Activated CD4-positive, CD25-positive, alpha-beta regulatory T cell (primary cell): ENCODE data around the gene ATG4B.
"Not testable (repeated sequence)": the region's sequence is repeated elsewhere in the genome, so short reads cannot be mapped to it uniquely, and the experiment has no call there.

ENCODE experiments used
- DNase-seq, 4 experiments: peaks; one replicate each; lab custom pipeline; 2025; lab: John Stamatoyannopoulos, UW

ATG4B gene

DNA sequence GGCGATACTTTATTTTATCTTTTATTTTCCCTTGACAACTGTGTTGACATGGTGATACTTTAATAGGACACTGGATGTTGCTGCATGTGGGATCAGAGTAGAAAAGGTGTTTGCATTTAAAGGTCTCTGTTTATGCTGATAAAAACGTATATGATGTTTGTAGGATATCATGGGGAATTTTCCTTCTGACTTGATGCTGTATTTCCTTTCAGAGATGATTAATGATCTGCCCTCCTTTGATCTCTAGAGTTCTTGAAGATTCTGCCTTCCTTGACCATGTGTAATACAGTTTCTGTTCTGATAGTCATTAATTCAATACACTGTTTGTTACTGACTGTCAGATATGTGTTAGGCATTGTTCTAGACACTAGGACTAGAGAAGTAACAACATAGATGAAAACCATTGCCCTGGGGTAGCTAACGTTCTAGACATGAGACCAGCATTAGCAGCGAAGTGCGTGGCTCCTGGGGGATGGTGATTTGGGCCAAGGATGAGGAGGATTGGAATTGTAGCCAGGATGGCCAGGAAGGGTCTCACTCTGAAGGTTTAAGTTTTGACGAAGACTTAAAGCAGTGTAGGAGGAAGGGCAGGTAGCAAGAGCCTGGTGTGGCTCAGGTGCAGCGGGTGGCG is 2.8 kb downstream of the ATG4B start:
- DNase-seq = no peak

DNA sequence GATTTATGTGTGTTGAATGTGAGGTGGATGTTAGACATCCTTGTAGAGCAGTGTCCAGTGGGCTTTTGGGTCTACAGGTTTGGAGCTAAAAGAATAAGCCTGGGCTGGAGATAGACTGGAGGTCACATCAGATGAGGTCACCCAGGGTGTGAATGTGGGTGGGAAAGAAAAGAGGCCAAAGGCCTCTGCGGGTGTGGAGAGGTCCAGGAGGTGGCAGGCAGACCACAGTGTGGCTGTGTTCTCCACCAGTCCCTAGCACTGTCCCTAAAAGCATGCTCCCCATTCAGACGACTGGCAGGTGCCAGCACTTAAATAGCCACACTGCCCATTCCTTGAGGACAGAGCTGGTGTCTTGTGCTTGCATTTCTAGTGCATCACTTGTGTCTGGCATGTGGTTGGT is 4.1 kb downstream of the ATG4B start:
- DNase-seq = no peak

DNA sequence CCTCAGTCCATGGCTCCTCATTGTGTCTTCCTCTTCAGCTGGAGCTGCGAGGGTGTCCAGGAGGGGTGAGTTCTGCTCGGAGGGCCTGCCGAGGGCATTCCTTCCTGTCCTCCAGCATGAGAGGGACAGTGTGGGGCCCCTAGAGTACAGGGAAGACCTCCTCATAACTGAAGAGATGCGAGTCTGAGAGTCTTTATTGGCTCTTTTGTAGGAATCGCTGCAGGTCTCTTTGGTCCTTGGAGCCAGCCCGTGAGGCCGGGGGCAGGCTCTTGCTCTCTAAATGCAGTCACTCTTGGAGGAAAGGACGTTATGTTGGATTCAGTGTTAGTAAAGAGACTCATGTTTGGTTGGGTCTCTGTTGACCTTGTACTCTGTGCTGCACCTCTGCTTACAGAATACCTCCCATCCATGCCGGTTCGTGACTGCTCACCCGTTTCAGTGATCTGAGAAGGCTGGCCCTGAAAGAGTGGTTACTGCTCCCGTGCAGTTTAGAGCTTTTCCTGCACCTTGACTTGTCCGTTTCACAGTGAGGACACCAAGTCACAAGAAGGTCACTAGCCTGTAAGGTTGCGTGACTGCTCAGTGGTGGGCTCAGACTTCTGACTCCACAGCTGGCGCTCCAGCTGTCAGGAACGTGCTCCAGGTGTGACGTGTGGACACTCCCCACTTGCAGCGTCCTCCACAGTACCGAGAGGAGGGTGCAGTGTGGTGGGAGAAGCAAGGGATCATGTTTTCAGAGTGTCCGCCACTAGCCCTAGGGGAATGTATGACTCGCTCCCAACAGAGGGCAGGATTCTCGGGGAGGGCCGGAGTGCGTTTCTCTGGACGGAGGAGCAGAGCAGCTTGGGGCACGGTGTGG is 7.8 kb downstream of the ATG4B start:
- DNase-seq = no peak

DNA sequence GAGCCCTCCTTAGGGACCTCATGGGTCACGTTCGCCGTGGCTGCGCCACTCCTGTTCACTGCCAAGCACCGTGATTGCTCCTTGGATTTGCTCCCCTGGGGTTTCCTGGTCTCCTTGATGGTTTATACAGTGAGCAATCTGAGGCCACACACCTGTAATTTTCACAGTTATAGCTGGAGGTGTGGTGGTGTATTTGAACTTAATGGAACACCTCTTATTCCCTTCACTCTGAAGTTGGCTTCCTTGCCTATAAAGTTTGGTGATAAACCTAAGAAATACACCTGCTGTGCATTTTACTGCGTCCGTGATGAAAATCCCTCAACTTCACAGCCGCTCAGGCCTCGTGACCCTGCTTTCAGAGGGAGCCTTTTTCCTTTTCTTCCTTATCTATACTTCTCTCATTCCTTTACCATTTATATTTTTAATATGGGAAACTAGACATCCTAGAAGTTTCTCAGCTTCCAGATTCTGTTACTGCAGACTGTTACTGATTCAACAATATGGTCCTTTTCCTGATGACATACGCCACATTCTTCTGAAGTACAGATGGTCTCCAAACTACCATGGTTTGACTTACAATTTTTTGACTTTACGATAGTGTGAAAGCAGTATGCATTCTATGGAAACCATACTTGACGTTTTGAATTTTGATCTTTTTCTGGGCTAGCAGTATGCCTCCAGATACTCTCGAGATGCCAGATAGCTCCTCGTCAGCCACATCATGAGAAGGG is 8.6 kb downstream of the ATG4B start:
- DNase-seq = no peak

DNA sequence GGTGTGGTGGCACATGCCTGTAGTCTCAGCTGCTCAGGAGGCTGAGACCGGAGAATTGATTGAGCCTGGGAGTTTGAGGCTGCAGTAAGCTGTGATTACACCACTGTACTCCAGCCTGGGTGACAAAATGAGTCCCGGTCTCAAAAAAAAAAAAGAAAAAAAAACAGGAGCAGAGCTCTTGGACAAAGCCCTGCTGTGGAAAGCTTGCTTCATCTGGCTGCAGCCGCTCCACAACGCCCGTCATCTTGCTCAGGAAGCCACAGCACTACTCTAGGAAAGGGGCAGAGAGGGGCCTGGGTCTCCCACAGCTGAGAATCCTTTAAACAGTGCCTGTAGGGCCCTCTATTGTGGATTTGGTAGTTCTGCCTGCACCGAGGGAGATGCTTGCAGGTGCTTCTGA is 11.0 kb downstream of the ATG4B start:
- DNase-seq = no peak

DNA sequence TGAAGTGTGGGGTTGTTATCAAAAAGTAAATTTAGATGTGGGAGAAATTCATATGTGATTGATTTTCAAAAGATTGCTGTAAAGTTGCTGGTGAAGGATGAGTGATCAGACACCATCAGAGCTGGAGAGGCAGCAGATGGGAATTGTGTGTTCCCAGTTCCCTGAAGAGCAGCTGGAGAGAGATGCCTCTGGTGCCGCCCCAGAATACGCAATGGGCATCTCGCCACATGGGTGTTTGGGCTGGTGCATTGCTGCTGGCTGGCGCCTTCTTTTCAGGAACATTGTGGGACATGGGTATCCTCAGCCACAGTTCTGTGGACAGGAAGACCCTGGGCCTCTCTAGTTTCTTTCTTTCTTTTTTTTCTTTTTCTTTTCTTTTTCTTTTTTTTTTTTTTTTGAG is 11.9 kb downstream of the ATG4B start:
- no peak for DNase-seq

DNA sequence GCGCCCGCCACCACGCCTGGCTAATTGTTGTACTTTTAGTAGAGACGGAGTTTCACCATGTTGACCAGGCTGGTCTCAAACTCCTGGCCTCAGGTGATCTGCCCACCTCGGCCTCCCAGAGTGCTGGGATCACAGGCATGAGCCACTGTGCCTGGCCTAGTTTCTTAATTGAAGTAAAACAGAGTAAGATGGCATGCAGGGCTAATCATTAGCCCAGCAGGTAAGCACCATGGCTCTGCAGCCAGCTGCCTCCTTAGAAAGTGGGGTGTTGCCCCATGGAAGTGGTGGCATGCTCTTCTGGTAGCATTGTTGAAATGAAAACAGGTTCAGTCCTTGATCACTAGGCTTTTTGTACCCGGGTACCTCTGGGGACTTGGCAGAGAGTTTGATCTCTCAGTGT is 12.4 kb downstream of the ATG4B start:
- no peak for DNase-seq

DNA sequence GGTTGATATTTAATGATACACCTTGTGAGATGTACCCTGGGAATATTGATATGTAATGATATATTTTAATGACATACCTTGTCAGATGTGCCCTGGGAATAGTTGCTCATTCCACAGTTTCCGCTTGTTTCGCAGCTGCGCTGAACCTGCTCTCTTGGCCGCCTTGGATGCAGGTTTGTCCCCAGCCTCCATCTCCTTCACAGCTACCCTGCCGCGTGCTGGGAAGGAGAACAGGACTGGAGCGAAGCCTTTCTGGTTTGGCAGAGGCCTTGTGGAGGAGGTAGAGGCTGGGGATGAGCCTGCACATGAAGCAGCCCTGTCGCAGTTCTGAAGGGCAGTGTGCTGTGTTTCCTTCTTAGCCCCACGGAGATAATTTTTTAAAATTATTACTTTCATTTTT is 14.6 kb downstream of the ATG4B start:
- no peak for DNase-seq

DNA sequence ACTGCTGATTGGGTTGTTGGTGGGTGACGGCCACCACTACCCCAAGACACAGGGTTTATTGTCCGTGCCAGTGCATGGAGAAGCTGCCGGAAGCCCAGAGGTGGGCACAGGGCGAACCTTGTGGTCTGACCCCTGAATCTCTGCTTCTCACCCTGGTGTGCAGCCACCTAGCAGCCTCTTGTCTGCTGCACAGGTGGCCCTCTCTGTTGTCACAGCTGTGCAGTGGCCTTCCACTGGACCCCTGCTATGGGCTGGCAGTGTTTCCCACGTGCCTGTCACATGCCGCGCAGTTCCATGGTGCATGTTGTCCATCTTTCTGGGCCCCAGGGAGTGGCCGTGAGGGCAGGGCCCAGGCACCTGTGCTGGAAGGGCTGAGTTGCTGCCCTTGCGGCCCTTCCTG is 15.2 kb downstream of the ATG4B start:
- DNase-seq = no peak

DNA sequence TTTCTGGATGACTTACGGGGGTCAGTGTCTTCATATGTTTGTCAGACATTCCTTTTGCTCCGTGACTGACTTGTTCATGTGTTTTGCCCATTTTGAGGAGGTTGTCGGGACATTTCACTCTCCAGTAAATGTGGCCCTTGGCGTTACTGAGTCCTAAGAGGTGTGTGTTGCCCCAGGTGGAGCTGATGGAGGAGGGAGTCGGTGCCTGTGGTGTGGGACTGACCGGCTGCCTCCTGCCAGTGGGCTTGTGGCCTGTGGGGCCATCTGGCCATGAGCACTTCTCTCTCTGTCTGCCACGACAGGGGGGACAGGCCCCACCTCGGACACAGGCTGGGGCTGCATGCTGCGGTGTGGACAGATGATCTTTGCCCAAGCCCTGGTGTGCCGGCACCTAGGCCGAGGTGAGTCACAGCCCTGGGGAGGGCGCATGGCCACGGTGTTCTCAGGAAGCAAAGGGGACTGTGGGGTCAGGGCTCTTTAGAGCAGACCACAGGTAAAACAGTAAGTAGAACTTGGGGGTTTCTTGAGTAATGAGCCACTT is 15.8 kb downstream of the ATG4B start:
- no peak for DNase-seq

DNA sequence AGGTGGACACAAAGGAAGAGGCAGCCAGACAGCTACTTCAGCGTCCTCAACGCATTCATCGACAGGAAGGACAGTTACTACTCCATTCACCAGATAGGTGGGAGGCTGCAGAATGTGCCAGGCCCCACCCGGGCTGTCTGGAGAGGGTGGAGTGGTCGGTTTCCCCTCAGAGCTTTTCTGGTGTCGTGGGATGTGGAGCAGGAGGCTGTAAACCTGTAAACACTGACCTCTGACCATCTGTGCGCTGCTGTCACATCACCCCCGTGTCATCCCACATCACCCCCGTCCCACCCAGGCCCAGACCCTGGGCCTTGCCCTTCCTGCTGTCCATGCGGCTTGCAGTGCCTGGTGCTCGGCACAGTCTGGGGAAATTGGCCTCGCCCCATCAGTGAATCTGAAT is 17.1 kb downstream of the ATG4B start:
- no peak for DNase-seq

DNA sequence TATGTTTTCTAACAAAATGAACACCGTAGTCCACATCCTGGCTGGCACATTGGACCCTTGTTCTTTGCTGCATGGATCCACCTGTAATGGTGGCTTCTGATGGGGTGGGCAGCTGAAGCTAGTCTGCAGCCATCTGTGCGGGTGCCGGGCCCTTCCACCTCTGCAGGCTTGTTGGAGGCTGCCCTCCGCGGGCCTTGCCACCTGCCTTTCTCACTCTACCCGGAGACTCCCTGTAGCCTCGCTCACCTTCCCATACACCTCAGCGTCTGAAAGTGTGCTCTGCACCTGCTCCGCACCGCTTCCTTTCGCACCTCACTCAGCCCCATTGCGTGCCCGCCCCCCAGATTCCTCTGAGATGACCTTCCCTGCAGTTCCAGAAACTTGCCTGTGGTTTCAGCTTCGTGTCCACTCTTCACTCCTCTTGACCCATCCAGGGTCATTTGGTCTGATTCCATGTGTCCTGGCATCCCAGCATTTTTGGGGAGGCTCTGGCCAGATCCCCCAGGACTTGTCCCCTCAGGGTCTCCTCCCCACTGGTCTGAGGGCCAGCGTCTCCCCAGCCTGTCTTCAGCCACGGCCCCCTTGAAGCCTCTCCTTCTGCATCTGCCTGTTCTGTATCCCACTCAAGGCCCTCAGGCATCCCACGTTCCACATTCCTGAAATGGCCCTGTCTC is 18.2 kb downstream of the ATG4B start:
- DNase-seq = no peak

DNA sequence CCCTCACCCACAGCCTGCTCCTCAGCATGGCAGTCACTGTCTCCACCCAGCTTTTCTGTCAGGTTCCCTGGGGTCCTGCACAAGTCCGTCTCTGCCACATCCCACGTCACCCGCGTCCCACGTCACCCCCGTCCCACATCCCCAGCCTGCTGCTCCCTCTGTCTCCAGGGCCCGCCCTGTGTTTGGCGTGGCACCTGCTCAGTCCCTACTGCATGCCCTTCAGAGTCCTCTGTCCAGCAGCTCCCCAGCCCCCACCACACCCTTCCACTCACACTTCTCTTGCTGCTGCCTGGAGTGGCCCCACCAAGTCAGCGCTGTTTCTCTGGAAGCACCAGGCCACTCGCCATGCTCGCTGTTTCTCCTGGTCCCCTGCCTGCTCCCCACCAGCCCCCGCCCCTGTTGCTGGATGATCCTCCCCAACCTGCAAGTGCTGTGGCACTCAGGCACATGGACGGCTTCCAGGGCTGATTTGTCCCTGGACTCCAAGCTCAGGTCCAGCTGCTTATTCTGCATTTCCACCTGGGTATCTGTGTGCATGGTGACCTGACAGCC is 18.8 kb downstream of the ATG4B start:
- DNase-seq = no peak

DNA sequence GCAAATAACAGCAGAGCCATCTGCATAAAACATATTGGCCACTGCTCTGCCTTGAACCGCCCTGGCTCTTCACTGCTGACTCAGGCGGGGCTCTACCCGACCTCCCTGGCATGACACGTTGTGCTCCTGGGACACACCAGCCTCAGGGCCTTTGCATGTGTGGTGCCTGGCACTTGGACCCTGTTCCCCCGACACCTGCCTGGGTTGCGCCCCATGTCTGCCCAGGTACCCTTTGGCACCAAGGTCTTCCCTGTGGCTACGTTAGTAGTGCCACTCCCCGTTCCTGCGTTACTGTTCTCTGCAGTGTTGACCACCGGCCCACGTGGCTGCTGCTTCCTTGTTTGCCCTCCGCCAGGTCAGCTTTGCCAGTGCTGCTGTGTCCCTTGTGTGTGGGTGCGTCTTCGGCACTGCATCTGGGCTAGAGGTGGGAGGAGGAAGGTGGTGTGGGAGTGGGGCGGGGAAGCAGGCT is 20.3 kb downstream of the ATG4B start:
- no peak for DNase-seq

DNA sequence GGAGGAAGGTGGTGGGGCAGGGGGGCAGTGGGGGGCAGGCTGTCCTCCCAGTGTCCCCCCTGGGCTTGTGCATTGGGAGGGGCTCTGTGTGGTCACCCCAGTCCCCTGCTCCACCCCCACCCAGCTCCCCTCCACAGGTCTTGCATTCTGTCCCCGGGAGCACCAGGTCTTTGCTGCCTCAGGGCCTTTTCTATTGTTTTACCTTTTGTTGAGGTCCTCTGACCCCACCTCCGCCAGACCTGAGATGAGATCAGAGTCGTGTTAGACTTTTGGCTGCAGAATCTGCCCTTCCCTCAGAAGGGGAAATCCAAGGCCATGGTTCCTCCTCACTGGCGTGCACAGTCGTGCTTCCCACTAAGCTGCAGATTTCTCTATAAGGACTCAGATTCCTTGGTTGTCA is 20.8 kb downstream of the ATG4B start:
- DNase-seq = no peak

DNA sequence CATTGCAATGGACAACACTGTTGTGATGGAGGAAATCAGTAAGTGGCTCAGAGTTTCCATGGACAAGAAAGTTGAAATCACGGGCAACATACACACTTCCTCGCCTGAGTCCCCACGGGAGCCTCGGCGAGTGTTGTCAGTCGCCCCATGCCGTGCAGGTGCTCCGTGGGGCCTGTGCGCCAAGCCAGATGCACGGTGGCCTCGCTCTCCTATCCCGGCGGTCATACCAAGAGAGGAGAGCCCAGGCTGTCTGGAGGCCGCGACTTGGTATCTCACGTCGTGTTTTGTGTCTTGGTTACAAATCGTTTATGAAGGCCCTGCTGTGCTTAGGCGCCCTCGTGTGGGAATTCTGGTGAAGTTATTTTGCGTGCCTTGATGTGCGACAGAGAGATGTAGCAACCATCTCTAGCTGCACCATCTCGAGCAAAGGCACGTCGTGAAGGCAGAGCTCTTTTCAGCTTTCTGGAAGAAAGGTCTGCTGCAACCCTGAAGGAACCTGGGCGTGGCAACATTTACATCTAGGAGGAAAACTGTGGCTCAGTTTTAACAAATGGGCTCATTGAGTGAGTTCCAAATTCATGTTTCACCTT is 21.8 kb downstream of the ATG4B start:
- DNase-seq = peak in 1 of 4 experiments; percentile 19

DNA sequence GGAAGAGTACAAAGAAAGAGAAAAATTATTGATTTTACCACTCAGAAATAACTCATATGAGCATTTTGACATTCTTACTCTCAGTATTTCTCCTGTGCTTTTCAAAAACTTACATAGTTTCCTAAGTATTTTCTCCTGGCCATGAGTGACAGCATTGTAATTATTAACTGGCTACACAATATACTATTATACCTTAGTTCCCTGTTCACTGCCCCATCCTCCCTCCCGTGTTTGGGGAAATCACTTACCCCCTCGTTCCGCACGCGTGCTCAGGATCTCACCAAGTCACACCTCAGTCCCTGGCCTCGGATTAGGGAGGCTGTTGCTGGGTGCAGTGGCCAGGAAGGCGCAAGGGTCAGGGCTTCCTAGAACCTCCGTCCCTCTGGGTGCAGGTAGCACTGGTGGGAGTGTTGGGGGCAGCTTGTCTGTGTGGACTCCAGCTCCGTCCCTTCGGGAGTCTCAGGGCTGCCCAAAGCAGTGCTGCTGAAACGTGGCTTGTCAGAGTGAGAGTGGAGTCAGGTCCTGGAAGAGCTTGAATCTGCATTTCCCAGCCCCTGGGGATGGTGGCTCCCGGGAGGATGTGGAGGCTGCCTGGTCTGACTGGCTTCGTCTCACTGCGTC is 23.2 kb downstream of the ATG4B start:
- no peak for DNase-seq

DNA sequence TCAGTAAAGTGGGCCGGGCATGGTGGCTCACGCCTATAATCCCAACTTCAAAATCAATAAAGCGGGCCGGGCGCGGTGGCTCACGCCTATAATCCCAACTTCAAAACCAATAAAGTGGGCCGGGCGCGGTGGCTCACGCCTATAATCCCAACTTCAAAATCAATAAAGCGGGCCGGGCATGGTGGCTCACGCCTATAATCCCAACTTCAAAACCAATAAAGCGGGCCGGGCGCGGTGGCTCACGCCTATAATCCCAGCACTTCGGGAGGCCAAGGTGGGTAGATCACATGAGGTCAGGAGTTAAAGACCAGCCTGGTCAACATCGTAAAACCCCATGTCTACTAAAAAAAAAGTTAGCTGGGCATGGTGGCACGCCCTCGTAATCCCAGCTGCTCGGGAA is 25.2 kb downstream of the ATG4B start:
- not testable (repeated sequence) for DNase-seq

DNA sequence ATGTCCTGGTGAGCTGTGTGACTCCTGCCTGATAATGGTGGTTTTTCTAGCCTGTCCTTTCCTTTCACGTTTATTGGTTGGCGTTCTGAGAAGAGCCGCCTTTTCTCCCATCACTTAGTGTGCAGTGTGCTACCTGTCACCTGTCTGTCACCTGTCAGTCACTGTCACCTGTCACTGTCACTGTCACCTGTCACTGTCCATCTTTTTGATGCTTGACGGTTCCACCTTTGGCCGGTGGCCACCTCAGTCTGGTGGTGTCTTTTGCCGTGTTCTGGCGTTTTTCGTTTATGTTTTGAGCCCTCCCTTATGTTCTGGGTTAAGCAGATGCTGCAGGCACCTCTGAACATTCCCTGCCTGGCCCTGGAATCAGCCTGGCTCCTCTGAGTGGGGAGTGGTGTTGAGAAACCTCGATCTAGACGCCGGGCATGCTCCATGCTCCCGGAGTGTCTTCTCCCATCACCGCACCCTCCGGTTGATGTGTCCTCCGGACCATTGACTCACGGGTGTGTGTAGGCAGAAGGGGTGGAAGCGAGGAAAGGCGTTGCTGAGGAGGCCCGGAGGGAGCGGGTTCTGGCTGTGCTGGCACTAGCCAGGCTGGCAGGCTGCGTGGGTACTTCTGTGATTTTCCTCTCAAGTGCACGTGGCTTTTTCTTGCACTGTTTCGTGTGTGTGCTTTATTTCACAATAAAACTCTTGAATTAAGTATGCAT is 28.4 kb downstream of the ATG4B start:
- DNase-seq = no peak
